ENCODE results near the gene C22orf15.

Gene C22orf15

DNA sequence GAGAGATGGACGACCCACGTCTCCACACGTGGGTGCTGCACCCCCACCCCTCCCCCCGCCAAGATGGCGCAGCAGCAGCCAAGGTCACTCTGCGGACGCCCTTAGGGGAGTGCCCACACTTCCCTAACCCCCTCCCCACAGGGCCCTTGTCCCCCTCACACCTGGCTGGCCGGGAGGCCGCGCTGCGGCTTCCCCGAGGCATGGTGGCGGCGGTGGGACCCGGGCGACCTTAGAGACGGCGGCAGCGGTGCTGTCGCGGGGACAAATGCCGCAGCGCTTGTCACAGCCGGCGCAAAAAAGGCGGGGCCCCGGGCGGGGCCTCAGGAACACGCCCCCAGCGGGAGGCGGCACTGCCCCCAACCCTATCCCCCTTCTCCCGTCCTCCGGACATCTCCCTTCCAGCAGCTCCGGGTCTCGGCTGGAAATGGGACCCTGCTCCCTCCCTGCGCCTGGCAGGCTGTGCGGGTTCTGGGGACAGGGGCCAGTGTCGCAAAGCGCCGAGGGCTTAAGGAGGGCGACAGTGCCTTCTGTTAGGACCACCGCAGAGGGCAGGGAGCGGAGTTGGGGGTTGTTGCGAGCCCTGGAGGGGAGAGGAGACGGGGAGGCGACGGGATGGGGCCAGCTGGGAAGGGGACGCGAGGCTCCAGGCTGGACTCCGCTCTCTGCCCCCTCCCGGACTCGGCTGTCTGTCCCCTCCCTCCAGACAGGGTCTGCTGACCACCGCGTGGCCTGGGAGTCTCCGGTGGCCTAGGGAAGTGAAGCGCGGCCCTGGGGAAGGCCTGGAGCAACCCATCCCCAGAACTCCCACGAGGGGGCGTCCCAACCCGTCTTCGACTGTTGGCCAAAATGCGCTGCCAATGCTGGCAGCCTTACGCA lies 5.1 kb downstream of the C22orf15 start, which contains the start of gene CHCHD10:
Gene CHCHD10 (minus strand): TSS at position 300 of the 876 bp plus-strand sequence. CDS start 98 bp downstream, at position 202.
- peak within 1 kb of the TSS; percentile 90 for H3K27ac ChIP-seq

DNA sequence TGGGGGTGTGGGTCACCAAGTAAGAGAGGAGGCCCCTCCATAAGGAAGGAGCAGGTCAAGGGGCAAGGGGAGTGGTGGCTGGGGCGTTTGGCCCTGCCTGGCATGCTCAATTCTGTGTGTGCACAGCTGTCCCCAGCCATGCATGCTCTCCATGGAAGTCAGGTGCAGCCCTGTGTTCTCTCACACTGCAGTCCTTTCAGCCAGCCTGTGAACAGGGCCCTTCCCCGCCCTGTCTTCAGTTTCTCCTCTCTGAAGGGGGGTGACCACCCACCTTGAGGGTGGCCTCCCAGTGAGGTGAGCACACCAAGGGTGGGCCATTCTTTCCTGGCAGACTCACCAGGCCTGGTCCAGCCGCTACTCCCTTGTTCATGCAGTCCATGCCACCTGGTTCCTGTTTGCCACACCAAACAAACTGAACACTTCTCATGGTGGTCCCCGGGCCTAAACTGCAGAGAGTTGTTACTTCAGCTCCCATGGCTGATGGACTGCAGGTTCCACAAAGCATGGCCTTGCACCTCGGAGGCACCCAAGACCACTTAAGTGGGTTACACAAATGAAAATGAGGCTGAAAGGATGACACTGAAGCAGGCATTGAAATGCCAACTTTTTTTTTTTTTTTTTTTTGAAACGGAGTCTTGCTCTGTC lies 6.7 kb downstream of the C22orf15 start:
- no peak for TF ChIP-seq ZFX (IDR thresholded peaks at IDR 0.05)
- TF ChIP-seq, protein P1, sequence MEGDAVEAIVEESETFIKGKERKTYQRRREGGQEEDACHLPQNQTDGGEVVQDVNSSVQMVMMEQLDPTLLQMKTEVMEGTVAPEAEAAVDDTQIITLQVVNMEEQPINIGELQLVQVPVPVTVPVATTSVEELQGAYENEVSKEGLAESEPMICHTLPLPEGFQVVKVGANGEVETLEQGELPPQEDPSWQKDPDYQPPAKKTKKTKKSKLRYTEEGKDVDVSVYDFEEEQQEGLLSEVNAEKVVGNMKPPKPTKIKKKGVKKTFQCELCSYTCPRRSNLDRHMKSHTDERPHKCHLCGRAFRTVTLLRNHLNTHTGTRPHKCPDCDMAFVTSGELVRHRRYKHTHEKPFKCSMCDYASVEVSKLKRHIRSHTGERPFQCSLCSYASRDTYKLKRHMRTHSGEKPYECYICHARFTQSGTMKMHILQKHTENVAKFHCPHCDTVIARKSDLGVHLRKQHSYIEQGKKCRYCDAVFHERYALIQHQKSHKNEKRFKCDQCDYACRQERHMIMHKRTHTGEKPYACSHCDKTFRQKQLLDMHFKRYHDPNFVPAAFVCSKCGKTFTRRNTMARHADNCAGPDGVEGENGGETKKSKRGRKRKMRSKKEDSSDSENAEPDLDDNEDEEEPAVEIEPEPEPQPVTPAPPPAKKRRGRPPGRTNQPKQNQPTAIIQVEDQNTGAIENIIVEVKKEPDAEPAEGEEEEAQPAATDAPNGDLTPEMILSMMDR (conservative IDR thresholded peaks at IDR 0.05) = no peak
- no peak overlapping the region for H3K27ac ChIP-seq

More for the DNA sequence above, 5.1 kb downstream of the C22orf15 start, which contains the start of gene CHCHD10:
- peak; percentile 62; the same call in 1 of the 2 replicates for TF ChIP-seq ZFX (IDR thresholded peaks at IDR 0.05)
- TF ChIP-seq, protein P1 (conservative IDR thresholded peaks at IDR 0.05) = peak; percentile 91

DNA sequence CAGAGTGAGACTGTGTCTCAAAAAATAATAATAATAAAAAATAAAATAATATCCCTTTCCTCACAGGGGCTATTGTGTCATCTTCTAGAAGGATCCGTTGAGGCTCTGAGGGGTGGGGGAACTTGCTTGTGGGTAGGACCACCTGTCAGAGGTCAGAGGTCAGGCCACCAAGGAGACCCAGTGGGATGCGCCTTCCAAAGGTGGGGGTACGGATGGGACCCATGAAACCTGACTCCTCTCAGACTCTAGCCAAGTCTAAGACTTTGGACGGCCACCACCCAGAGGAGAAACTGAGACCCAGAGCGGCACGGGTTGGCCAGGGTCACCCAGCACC lies 9.5 kb downstream of the C22orf15 start:
- H3K27ac ChIP-seq = peak overlapping the region; percentile 58

DNA sequence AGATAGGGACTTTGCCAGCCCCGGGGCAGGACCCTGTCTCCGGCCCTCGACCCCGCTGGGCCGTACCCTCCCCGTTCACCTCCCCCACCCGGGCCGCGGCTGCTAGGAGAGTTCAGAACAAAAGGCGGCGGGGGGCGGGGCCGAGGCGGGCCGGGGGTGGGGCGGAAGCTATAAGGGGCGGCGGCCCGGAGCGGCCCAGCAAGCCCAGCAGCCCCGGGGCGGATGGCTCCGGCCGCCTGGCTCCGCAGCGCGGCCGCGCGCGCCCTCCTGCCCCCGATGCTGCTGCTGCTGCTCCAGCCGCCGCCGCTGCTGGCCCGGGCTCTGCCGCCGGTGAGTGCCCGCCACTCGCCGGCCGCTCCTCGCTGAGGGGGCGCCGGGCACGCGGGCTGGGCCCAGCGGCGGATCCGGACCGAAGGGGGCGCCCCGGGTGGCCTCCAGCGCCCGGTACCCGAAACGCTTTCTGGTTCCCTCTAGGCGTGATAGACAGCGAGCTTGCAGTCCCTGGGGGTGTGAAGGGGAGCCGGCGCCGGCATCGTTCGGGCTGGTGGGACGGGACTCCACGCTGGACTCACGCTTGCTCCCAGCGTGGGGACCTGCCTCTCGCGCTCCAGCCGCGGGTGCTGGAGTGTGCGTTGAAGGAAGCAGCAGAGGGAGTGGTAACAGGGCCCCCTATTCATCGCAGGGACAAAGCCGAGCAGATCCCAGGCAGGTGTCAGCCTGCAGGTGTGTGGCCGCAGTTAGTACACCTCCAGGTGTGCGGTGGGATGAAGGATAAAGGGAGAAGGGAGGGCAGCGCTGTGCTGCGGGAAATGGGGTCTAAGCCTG lies 10.1 kb downstream of the C22orf15 start, which contains the start of gene MMP11:
Gene MMP11 (plus strand): TSS at position 201 of the 825 bp plus-strand sequence. CDS start 22 bp downstream, at position 223.
- peak within 1 kb of the TSS; percentile 58 for H3K27ac ChIP-seq
- TF ChIP-seq ZFX (IDR thresholded peaks at IDR 0.05) = peak; percentile 77; the same call in 1 of the 2 replicates
- TF ChIP-seq, protein P1 (conservative IDR thresholded peaks at IDR 0.05) = no peak

More for the DNA sequence above, 9.5 kb downstream of the C22orf15 start:
- TF ChIP-seq, protein P1 (conservative IDR thresholded peaks at IDR 0.05) = no peak
- TF ChIP-seq ZFX (IDR thresholded peaks at IDR 0.05) = no peak

DNA sequence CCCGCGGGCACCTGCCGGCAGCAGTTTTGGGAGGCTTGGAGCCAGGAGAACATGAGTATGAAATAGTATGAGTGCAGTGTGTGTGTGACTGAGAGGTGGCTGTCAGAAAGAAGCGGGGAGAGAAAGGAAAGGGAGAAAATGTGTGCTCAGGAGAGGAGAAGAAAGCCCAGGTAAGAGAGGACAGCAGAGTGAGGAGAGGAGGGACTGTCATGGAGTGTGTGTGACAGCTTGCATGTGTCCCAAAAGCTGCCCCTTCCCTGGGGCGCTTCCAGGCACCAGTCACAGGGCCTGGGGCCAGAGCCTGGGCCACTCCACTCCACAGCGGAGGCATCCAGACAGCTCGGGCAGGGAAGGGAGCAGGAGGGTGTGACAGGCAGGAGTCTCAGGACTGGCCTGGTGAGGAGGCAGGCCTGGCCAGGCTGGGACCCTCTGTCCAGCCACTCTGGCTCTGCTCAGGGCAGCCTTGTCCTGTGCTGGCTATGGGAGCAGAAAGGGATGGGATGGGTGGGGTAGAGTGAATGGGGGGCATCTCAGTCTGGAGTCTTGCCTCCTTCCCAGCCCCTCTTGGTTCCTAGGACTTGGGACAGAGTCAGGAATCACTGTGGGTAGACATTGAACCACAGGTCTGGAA lies 10.8 kb downstream of the C22orf15 start:
- TF ChIP-seq, protein P1 (conservative IDR thresholded peaks at IDR 0.05) = no peak
- no peak for TF ChIP-seq ZFX (IDR thresholded peaks at IDR 0.05)
- peak overlapping the region; percentile 58 for H3K27ac ChIP-seq

DNA sequence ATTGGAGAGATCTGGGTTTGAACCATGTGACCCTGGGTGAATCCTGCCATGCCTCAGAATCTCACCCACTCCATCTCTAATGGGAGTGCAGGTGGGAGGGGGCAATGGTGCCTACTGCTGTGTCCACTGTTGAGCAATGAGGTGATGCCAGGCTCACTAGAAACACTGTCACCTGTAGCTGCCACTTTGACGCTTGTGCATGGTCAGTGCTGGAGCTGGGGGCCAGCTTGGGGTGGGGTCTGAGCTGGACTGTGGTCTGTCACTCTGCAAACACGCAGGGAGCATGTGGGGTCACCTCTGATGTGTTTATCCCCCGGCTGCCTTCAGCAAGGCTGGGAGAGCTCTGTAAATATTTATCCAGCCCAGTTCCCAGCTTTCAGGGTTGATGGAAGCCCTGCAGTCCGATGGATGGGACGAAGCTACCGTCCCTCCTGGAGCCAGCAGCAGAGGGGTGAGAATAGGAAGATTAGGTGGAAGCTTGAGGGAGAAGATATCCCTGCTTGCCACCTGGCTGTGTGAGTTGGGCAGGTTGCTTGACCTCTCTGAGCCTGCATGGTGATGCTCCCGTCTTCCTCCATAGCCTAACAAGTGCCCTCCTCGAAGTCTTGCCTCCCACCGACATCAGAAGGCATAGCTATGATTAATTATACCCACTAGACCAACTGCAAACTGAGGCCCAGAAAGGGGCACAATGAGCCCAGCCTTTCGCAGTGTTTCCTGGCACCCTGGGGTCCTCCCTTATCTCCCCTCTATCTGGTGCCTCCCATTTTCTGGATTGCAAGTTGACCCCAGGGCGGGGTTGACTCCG lies 11.5 kb downstream of the C22orf15 start:
- H3K27ac ChIP-seq = no peak overlapping the region

More for the DNA sequence above, 11.5 kb downstream of the C22orf15 start:
- no peak for TF ChIP-seq ZFX (IDR thresholded peaks at IDR 0.05)
- TF ChIP-seq, protein P1 (conservative IDR thresholded peaks at IDR 0.05) = no peak

Measured in C4-2B (cell line).